Astrocyte of the hippocampus (primary cell): ENCODE data around the gene MECP2.
"Not testable (repeated sequence)": the region's sequence is repeated elsewhere in the genome, so short reads cannot be mapped to it uniquely, and the experiment has no call there.

Experiments
- DNase-seq: peaks from one replicate; pipeline ENCODE4 v3.0.0; 2011; ENCODE audit warnings: low read depth, low spot score

Gene MECP2

GRCh38 chrX:154017766-154018517 lies 79.6 kb downstream of the MECP2 start:
- DNase-seq: no peak

- DNase-seq: no peak
Measured at GRCh38 chrX:154016366-154017076, 81.0 kb downstream of the MECP2 start.

GRCh38 chrX:154015581-154016264 lies 81.8 kb downstream of the MECP2 start:
- DNase-seq: no peak

- no peak for DNase-seq
Measured at GRCh38 chrX:154014429-154015380, 82.8 kb downstream of the MECP2 start.

GRCh38 chrX:154013614-154014360 lies 83.7 kb downstream of the MECP2 start:
- DNase-seq: peak; percentile 58

GRCh38 chrX:154013001-154013421 lies 84.5 kb downstream of the MECP2 start:
- DNase-seq: no peak

- peak; percentile 53 for DNase-seq
Measured at GRCh38 chrX:154012336-154012991, 85.1 kb downstream of the MECP2 start.

- DNase-seq: no peak
Measured at GRCh38 chrX:154011376-154012335, 85.9 kb downstream of the MECP2 start.

GRCh38 chrX:154010330-154011087 lies 87.0 kb downstream of the MECP2 start:
- DNase-seq: no peak

GRCh38 chrX:154008521-154008920 lies 89.0 kb downstream of the MECP2 start:
- DNase-seq: no peak

GRCh38 chrX:154006947-154007346 lies 90.6 kb downstream of the MECP2 start:
- no peak for DNase-seq

- no peak for DNase-seq
Measured at GRCh38 chrX:154004315-154004714, 93.2 kb downstream of the MECP2 start.

GRCh38 chrX:154002215-154002719 lies 95.2 kb downstream of the MECP2 start:
- peak; percentile 73 for DNase-seq

GRCh38 chrX:154000051-154000450 lies 97.5 kb downstream of the MECP2 start:
- no peak for DNase-seq

GRCh38 chrX:153999359-154000037 lies 98.0 kb downstream of the MECP2 start:
- DNase-seq: no peak

GRCh38 chrX:153995504-153995903 lies 102.0 kb downstream of the MECP2 start:
- DNase-seq: no peak

- not testable (repeated sequence) for DNase-seq
Measured at GRCh38 chrX:153994398-153994797, 103.1 kb downstream of the MECP2 start.
